Smooth muscle cell of the pulmonary artery (primary cell): ENCODE measurements around the gene MIDN. TPM values are rescaled to one million over a fixed set of nuclear protein-coding genes. Genes with fewer than 3 reads are reported as not detected.

Source experiments
- total RNA-seq: library from RNA; depleted of rRNA; stranded (reverse); fragments of >200 nt; gene quantifications from 2 replicates; pipeline ENCODE4 v1.2.3, GENCODE V29; 2014

MIDN gene
- total RNA-seq, result 22.4 and 28.5 TPM in 2 replicates

GRCh38 chr19:1248139-1248785 is at the start of gene MIDN:
Gene MIDN, plus strand, starts transcription at chr19:1248583. Its CDS starts 1,714 bp downstream, at chr19:1250297.

GRCh38 chr19:1205114-1206099 is 43.0 kb upstream of the MIDN start, which contains the start of gene STK11:
Gene STK11, plus strand, starts transcription at chr19:1205778. Its CDS starts 1,136 bp downstream, at chr19:1206914.

GRCh38 chr19:1237754-1238368 is 10.5 kb upstream of the MIDN start, which contains the start of gene CBARP:
Gene CBARP, minus strand, starts transcription at chr19:1238005. Its CDS starts 1,905 bp downstream, at chr19:1236100.

GRCh38 chr19:1241417-1242095 is 6.8 kb upstream of the MIDN start, which contains the start of gene ATP5F1D:
Gene ATP5F1D, plus strand, starts transcription at chr19:1241751. Its CDS starts 100 bp downstream, at chr19:1241851.

GRCh38 chr19:1269065-1269477 is 20.7 kb downstream of the MIDN start, which contains the start of gene CIRBP:
Gene CIRBP, plus strand, starts transcription at chr19:1269332. Its CDS starts 1,602 bp downstream, at chr19:1270934.

GRCh38 chr19:1275260-1275975 is 27.0 kb downstream of the MIDN start, which contains the start of gene FAM174C:
Gene FAM174C, plus strand, starts transcription at chr19:1275530. Its CDS starts 20 bp downstream, at chr19:1275550.

GRCh38 chr19:1285737-1286360 is 37.5 kb downstream of the MIDN start, which contains the start of gene EFNA2:
Gene EFNA2, plus strand, starts transcription at chr19:1285873. Its CDS starts 296 bp downstream, at chr19:1286169.

Other genes starting within 250 kb of the MIDN start
- 0.20 and 1.7 TPM in 2 replicates for gene GRIN3B, start 248.2 kb upstream of the MIDN start, total RNA-seq
- gene TMEM259, start 227.5 kb upstream of the MIDN start, total RNA-seq, result 91.7 and 118 TPM in 2 replicates
- gene RNU6-2, start 227.1 kb upstream of the MIDN start, total RNA-seq, result not detected in 2 replicates
- 200 and 242 TPM in 2 replicates for gene CNN2, start 222.0 kb upstream of the MIDN start, total RNA-seq
- gene ABCA7, start 208.5 kb upstream of the MIDN start, total RNA-seq, result 6.5 and 7.7 TPM in 2 replicates
- gene ARHGAP45, start 181.4 kb upstream of the MIDN start, total RNA-seq, result 0.65 and 2.1 TPM in 2 replicates
- gene POLR2E, start 153.2 kb upstream of the MIDN start, total RNA-seq, result 103 and 125 TPM in 2 replicates
- gene GPX4, start 144.6 kb upstream of the MIDN start, total RNA-seq, result 171 and 174 TPM in 2 replicates
- 74.7 and 93.6 TPM in 2 replicates for gene SBNO2, start 74.3 kb upstream of the MIDN start, total RNA-seq
- gene STK11, start 42.8 kb upstream of the MIDN start, total RNA-seq, result 76.9 and 77.2 TPM in 2 replicates
- 2.3 and 7.7 TPM in 2 replicates for gene CBARP, start 10.6 kb upstream of the MIDN start, total RNA-seq
- 24.0 and 32.8 TPM in 2 replicates for gene ATP5F1D, start 6.8 kb upstream of the MIDN start, total RNA-seq
- gene CIRBP, start 20.7 kb downstream of the MIDN start, total RNA-seq, result 88.7 and 88.8 TPM in 2 replicates
- 19.2 and 33.3 TPM in 2 replicates for gene FAM174C, start 26.9 kb downstream of the MIDN start, total RNA-seq
- not detected in 2 replicates for gene EFNA2, start 37.3 kb downstream of the MIDN start, total RNA-seq
- gene NDUFS7, start 135.3 kb downstream of the MIDN start, total RNA-seq, result 46.2 and 51.7 TPM in 2 replicates
- gene GAMT, start 153.0 kb downstream of the MIDN start, total RNA-seq, result 26.1 and 38.8 TPM in 2 replicates
- 46.5 and 63.6 TPM in 2 replicates for gene DAZAP1, start 159.0 kb downstream of the MIDN start, total RNA-seq
- 311 and 346 TPM in 2 replicates for gene RPS15, start 189.8 kb downstream of the MIDN start, total RNA-seq
- gene APC2, start 201.5 kb downstream of the MIDN start, total RNA-seq, result 0.13 and 0.20 TPM in 2 replicates
- gene C19orf25, start 230.6 kb downstream of the MIDN start, total RNA-seq, result 26.7 and 33.0 TPM in 2 replicates
- 0.92 and 1.4 TPM in 2 replicates for gene PCSK4, start 241.8 kb downstream of the MIDN start, total RNA-seq
- 1.0 and 2.1 TPM in 2 replicates for gene REEP6, start 242.6 kb downstream of the MIDN start, total RNA-seq